Coronary artery (tissue), 2 donors: Measurements from ENCODE around the gene MOSPD2.

Source experiments
- DNase-seq: peaks from one replicate; pipeline ENCODE4 v3.0.0-alpha.2; 2017; ENCODE audit warnings: low spot score
- H3K27ac ChIP-seq, 2 donors: fragments of 200-600 bp; sonication (generic); one replicate each; pipeline ENCODE4 v1.5.1; 2016 to 2019
- H3K4me3 ChIP-seq: fragments of 200-600 bp; sonication (generic); 2 replicates; pipeline ENCODE4 v1.5.1; 2016; ENCODE audit warnings: mild to moderate bottlenecking, moderate library complexity
- TF ChIP-seq, protein P1 (sequence below): fragments of 200-600 bp; sonication (generic); IDR thresholded peaks from one replicate; pipeline ENCODE4 v1.5.1; 2019; ENCODE audit warnings: antibody characterized with exemption

The MOSPD2 gene

DNA sequence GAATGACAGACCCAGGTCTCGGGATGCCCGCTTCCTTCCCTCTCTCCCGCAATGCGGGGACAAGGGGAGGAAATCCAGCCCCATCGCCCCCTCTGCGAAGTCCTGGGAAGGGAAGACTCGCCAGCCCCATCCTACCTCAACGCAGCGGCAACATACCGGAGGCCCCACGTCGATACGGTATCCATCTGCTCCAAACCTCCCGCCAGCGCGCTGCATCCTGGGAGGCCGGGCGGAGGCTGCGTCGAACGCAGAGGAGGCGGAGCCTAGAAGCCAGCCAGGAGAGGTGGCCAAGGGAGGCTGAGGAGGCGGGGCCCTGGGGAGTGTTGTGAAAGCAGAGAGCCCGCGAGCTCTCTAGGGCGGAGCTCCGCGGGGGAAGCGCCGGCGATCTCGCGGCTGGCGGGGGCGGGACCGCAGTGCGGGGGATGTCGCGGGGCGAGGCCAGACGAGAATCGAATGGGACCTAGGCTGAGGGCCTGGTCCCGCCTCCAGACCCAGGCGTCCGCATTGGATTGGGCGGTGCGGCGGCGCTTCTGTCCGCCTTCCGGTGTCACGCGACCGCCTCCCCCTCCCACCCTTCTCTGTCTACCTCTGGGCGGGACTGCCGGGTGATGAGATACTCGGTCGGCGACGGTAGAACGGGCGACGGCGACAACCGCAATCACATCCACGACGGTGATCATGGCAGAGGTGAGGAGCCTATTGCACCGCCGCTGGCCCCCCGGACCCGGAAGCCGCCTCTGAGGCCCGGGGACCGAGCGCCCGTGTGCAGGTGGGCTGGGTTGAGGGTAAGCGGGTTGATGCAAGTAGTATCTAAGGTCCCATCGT is at the start of gene MOSPD2, which contains the start of gene FANCB:
Gene MOSPD2, plus strand, starts transcription at position 571 of the 825 bp plus-strand sequence. Its CDS starts 108 bp downstream, at position 679.
Gene FANCB, minus strand, starts transcription at position 219 of the 825 bp plus-strand sequence. CDS start 7,559 bp downstream, outside the sequence.
- peak; percentile 95 for DNase-seq
- TF ChIP-seq, protein P1, sequence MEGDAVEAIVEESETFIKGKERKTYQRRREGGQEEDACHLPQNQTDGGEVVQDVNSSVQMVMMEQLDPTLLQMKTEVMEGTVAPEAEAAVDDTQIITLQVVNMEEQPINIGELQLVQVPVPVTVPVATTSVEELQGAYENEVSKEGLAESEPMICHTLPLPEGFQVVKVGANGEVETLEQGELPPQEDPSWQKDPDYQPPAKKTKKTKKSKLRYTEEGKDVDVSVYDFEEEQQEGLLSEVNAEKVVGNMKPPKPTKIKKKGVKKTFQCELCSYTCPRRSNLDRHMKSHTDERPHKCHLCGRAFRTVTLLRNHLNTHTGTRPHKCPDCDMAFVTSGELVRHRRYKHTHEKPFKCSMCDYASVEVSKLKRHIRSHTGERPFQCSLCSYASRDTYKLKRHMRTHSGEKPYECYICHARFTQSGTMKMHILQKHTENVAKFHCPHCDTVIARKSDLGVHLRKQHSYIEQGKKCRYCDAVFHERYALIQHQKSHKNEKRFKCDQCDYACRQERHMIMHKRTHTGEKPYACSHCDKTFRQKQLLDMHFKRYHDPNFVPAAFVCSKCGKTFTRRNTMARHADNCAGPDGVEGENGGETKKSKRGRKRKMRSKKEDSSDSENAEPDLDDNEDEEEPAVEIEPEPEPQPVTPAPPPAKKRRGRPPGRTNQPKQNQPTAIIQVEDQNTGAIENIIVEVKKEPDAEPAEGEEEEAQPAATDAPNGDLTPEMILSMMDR, result no peak
- Histone ChIP-seq H3K4me3 (peak within 1 kb of the TSS; percentile 75), H3K27ac (peak within 1 kb of the TSS; percentile 57 to 85)

DNA sequence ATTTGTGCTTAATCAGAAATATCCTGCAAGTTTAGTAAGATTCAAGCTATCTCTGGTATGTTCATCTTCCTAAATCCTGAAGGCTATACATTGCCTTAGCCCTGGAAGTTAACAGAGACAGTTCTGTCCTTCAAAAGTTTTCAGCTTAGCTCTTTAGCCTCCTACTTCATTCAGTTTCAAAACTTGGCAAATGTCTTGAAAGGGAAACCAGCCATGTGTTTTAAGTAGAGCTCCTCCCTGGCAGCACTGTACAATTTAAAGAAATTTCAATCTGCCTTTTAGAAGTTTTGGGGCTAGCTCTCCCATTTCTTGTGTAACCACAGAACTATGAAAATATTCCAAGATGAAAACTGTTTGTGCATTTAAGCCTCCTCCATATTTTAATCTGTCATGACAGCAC is 47.4 kb upstream of the MOSPD2 start:
- no peak overlapping the region for H3K4me3 ChIP-seq
- no peak overlapping the region for H3K27ac ChIP-seq
- TF ChIP-seq, protein P1, result no peak
- no peak for DNase-seq

DNA sequence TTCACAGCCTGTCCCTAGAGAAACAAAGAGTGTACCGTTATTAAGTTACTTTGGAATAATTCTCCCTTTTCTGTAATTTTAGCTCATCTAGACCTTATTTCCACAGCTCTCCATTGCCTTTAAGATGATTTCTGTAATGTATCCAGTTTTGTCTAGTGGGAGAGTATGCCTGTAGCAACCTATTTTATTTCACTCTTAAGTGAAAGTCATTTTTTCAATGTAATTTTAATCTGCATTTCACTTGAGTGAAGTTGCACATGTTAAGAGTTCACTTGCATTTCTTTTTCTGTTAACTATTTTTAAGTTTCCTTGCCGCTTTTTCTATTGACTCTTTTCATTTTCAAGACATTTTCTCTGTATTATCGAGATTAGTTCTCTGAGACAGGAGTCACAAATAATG is 46.9 kb upstream of the MOSPD2 start:
- no peak for DNase-seq
- H3K4me3 ChIP-seq, result no peak overlapping the region
- H3K27ac ChIP-seq, result no peak overlapping the region
- TF ChIP-seq, protein P1, result no peak

DNA sequence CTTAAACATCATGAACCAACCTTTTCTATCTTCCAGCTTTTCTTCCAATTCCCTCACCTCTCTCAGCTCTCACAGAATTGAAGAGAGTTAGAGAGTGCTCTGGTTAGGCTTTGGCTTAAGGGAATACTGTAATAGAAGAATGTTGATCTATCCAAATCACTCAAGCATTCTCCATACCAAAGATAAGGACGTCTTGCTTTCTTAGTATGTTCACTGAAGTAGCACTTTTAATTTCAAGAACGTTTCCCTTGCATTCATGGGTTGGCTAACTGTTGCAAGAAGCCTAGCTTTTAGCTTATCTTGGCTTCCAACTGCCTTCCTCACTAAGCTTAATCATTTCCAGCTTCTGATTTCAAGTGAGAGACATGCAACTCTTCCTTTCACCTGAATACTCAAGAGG is 43.6 kb upstream of the MOSPD2 start:
- TF ChIP-seq, protein P1, result no peak
- Histone ChIP-seq H3K27ac (no peak overlapping the region), H3K4me3 (no peak overlapping the region)
- DNase-seq, result no peak

DNA sequence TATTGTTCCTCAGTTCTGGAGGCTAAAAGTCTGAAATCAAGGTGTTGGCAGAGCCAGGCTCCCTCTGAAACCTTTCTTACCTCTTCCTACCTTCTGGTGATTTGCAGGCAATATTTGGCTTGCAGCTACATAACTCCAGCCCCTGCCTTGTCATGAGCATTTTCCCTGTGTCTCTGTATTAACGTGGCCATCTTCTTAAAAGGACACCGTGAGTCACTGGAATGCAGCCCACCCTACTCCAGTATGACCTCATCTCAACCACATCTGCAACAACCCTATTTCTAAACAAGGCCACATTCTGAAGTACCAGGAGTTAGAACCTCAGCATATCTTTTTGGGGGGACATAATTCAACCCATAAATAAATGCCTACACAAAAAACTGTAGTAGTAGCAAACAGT is 41.1 kb upstream of the MOSPD2 start:
- Histone ChIP-seq H3K4me3 (no peak overlapping the region), H3K27ac (no peak overlapping the region)
- DNase-seq, result no peak

DNA sequence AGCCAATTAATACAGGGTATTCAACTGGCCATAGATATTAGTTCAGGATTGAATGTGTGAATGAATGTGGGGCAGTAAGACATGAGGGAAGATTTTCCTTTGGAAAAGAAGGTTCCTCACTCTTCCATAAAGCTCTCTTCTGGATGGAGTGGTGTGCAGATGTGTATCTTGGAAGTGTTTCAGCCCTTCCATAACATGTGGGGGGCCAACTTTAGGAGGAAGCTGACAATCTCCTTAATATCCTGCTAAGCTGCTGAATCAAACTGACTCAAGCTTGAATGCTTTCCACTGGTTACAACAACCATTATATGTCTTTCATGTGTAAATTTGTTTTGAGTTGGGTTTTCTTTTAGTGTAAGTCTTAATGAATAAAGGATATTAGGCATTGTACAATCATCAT is 40.6 kb upstream of the MOSPD2 start:
- no peak overlapping the region for H3K4me3 ChIP-seq
- TF ChIP-seq, protein P1, result no peak

More for the DNA sequence above, 41.1 kb upstream of the MOSPD2 start:
- TF ChIP-seq, protein P1, result no peak

DNA sequence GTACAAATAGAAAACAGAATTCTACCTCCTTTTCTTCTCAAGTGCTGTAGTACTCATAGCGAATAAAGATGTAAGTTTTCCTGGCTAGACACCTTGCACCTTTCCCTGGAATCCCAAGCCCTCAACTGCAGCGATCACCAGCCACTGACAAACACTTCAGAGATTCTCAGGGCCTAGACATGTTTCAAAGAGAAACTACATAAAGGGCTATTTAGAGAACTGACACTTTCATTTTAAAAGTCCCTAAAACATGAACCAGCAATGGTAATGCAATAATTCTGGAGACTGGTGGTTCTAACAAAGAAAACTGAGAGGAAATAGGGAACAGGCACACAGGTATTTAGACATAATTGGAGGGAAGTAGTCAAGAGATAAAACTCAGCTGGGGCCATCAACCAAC is 36.1 kb upstream of the MOSPD2 start:
- Histone ChIP-seq H3K4me3 (no peak overlapping the region), H3K27ac (no peak overlapping the region)
- TF ChIP-seq, protein P1, result no peak
- DNase-seq, result no peak

More for the DNA sequence above, 40.6 kb upstream of the MOSPD2 start:
- no peak overlapping the region for H3K27ac ChIP-seq
- no peak for DNase-seq
